Upper lobe of right lung (tissue), 1 donor: ENCODE results near the gene OOSP2. TPM values are rescaled to one million over a fixed set of nuclear protein-coding genes. Genes with fewer than 3 reads are reported as not detected.

Experiments
- ATAC-seq: fragments of 200-7000 bp; cut with Tn5 transposase; one replicate; pipeline ENCODE4 v1.9.1; 2020; ENCODE audit warnings: mild to moderate bottlenecking, moderate library complexity
- DNase-seq: peaks from one replicate; pipeline ENCODE4 v3.0.0-alpha.2; 2020
- H3K27ac ChIP-seq: fragments of 200-600 bp; one replicate; pipeline ENCODE4 v1.8.0; 2022
- H3K27me3 ChIP-seq: fragments of 200-600 bp; one replicate; pipeline ENCODE4 v1.8.0; 2022; ENCODE audit warnings: mild to moderate bottlenecking
- H3K36me3 ChIP-seq: fragments of 200-600 bp; one replicate; pipeline ENCODE4 v1.8.0; 2022
- H3K4me1 ChIP-seq: fragments of 200-600 bp; one replicate; pipeline ENCODE4 v1.8.0; 2022
- H3K4me3 ChIP-seq: fragments of 200-600 bp; one replicate; pipeline ENCODE4 v1.8.0; 2022; ENCODE audit warnings: mild to moderate bottlenecking
- H3K9me3 ChIP-seq: fragments of 200-600 bp; one replicate; pipeline ENCODE4 v1.8.0; 2022
- intact Hi-C: fragments of 100-400 bp; cut with DNase I; formaldehyde crosslinking; loops from one replicate; pipeline ENCODE4 v1.11.0; 2022
- total RNA-seq: library from RNA; stranded (reverse); fragmentation: NEBNext Ultra II Directional; extraction: Animal tissue kit (Norgen Biotek cat#: 25700); gene quantifications from one replicate; pipeline ENCODE4 v1.2.1, GENCODE V29; 2021
- TF ChIP-seq, protein P1 (sequence below): fragments of 200-600 bp; IDR thresholded peaks from one replicate; pipeline ENCODE4 v1.8.0; 2022; ENCODE audit warnings: antibody characterized with exemption
- donor health status: DM: no; HTN: yes; CAD: no; lungs with severe emphysema.

Gene OOSP2
- total RNA-seq, 1 donor from 2014 or later, result not detected

DNA sequence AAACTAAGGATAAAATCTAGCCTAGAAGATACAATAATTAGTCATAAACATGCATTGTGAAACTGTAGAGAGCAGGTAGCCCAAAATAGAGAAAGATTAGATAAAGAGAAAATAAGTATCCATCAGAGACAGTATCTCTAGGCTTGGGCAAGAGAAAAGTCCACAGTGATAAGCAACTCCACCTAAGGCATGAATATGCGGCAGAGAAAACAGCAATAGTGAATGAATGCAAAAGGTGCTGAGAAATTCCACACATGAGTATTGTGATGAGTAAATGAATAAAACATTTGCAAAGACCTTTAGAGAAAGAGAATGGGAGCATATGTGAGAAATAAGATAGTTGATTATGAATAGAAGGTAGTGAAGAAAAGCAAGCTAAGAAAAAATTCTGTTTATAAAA, 57.0 kb downstream of the OOSP2 start:
- H3K36me3 ChIP-seq, result no peaks in the 10 kb centered on the region
- H3K4me3 ChIP-seq, result no peak overlapping the region
- ATAC-seq (no peak), DNase-seq (no peak)
- H3K27me3 ChIP-seq, result no peaks in the 10 kb centered on the region
- no peaks in the 10 kb centered on the region for H3K9me3 ChIP-seq
- no peaks in the 10 kb centered on the region for H3K4me1 ChIP-seq
- TF ChIP-seq, protein P1, sequence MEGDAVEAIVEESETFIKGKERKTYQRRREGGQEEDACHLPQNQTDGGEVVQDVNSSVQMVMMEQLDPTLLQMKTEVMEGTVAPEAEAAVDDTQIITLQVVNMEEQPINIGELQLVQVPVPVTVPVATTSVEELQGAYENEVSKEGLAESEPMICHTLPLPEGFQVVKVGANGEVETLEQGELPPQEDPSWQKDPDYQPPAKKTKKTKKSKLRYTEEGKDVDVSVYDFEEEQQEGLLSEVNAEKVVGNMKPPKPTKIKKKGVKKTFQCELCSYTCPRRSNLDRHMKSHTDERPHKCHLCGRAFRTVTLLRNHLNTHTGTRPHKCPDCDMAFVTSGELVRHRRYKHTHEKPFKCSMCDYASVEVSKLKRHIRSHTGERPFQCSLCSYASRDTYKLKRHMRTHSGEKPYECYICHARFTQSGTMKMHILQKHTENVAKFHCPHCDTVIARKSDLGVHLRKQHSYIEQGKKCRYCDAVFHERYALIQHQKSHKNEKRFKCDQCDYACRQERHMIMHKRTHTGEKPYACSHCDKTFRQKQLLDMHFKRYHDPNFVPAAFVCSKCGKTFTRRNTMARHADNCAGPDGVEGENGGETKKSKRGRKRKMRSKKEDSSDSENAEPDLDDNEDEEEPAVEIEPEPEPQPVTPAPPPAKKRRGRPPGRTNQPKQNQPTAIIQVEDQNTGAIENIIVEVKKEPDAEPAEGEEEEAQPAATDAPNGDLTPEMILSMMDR, result no peak
- intact Hi-C loops, result no loop called here
- no peak overlapping the region for H3K27ac ChIP-seq

Other genes with a start within 250 kb of the OOSP2 start
- 30.1 TPM for gene MRPL16, start 229.6 kb upstream of the OOSP2 start, total RNA-seq
- gene CBLIF, start 194.9 kb upstream of the OOSP2 start, total RNA-seq, result not detected
- gene TCN1, start 173.9 kb upstream of the OOSP2 start, total RNA-seq, result not detected
- gene OOSP3, start 161.6 kb upstream of the OOSP2 start, total RNA-seq, result not detected
- gene OOSP1, start 102.0 kb upstream of the OOSP2 start, total RNA-seq, result not detected
- gene OOSP4A, start 76.4 kb upstream of the OOSP2 start, total RNA-seq, result not detected
- not detected for gene OOSP4B, start 23.2 kb upstream of the OOSP2 start, total RNA-seq
- gene MS4A3, start 16.3 kb downstream of the OOSP2 start, total RNA-seq, result not detected
- 20.6 TPM for gene MS4A2, start 48.3 kb downstream of the OOSP2 start, total RNA-seq
- gene MS4A6A, start 142.7 kb downstream of the OOSP2 start, total RNA-seq, result 112 TPM
- 3.0 TPM for gene MS4A4E, start 202.7 kb downstream of the OOSP2 start, total RNA-seq
- 53.9 TPM for gene MS4A4A, start 240.3 kb downstream of the OOSP2 start, total RNA-seq